HepG2 (cell line): ENCODE data around the gene PMM2. TPM values are rescaled to one million over a fixed set of nuclear protein-coding genes. Genes with fewer than 3 reads are reported as not detected.

ENCODE experiments used
- ADNP ChIP-seq: sonication (generic); formaldehyde crosslinking; IDR thresholded peaks from 2 replicates; pipeline ENCODE4 v1.4.0; 2020; ENCODE audit warnings: missing genetic modification reagents
- CBX1 ChIP-seq: IDR thresholded peaks from one replicate; pipeline ENCODE4 v1.6.1; 2016; ENCODE audit warnings: antibody characterized with exemption, low read depth
- ELF1 ChIP-seq: sonication (generic); formaldehyde crosslinking; IDR thresholded peaks from 2 replicates; pipeline ENCODE4 v1.4.0; 2020; ENCODE audit warnings: missing genetic modification reagents
- FOSL1 ChIP-seq: sonication (generic); formaldehyde crosslinking; IDR thresholded peaks from 2 replicates; pipeline ENCODE4 v1.9.0; 2021; ENCODE audit warnings: missing genetic modification reagents, borderline replicate concordance
- GTF2F1 ChIP-seq: fragments of 150-350 bp; IDR thresholded peaks from 2 replicates; pipeline ENCODE4 v1.6.1; 2014; ENCODE audit warnings: low read length
- HOXA7 ChIP-seq: sonication (generic); formaldehyde crosslinking; IDR thresholded peaks from 2 replicates; pipeline ENCODE4 v1.8.1; 2022; ENCODE audit warnings: mild to moderate bottlenecking, missing genetic modification reagents, moderate library complexity
- IKZF4 ChIP-seq: sonication (generic); formaldehyde crosslinking; IDR thresholded peaks from 2 replicates; pipeline ENCODE4 v1.5.1; 2020; ENCODE audit warnings: borderline replicate concordance, mild to moderate bottlenecking, low read depth, missing genetic modification reagents; ENCODE audit errors: not compliant biosample characterization
- NAIF1 ChIP-seq: sonication (generic); formaldehyde crosslinking; IDR thresholded peaks from 2 replicates; pipeline ENCODE4 v1.5.0; 2020; ENCODE audit warnings: mild to moderate bottlenecking, missing genetic modification reagents, borderline replicate concordance
- NR2F2 ChIP-seq: IDR thresholded peaks from 2 replicates; pipeline ENCODE4 v1.6.1; 2012; ENCODE audit warnings: low read depth, inconsistent platforms, borderline replicate concordance
- PAXIP1 ChIP-seq: sonication (generic); formaldehyde crosslinking; conservative IDR thresholded peaks from 2 replicates; pipeline ENCODE4 v1.4.0; 2020; ENCODE audit warnings: mild to moderate bottlenecking, missing genetic modification reagents, moderate library complexity
- RAD51 ChIP-seq: fragments of 450-650 bp; IDR thresholded peaks from 2 replicates; pipeline ENCODE4 v1.6.1; 2016; ENCODE audit warnings: borderline replicate concordance
- SALL1 ChIP-seq: sonication (generic); formaldehyde crosslinking; IDR thresholded peaks from 2 replicates; pipeline ENCODE4 v1.8.0; 2022; ENCODE audit warnings: mild to moderate bottlenecking, missing genetic modification reagents
- TP53 ChIP-seq: sonication (generic); formaldehyde crosslinking; conservative IDR thresholded peaks from 2 replicates; pipeline ENCODE4 v1.4.0; 2020; ENCODE audit warnings: missing genetic modification reagents
- ZNF205 ChIP-seq: IDR thresholded peaks from 2 replicates; pipeline ENCODE4 v1.6.1; 2018; ENCODE audit warnings: missing biosample characterization, missing genetic modification reagents
- ZNF230 ChIP-seq: sonication (generic); formaldehyde crosslinking; IDR thresholded peaks from 2 replicates; pipeline ENCODE4 v1.4.0; 2020; ENCODE audit warnings: mild to moderate bottlenecking, missing genetic modification reagents
- ZNF558 ChIP-seq: sonication (generic); formaldehyde crosslinking; IDR thresholded peaks from 2 replicates; pipeline ENCODE4 v1.9.0; 2022; ENCODE audit warnings: mild to moderate bottlenecking, missing genetic modification reagents, borderline replicate concordance
- ZNF574 ChIP-seq: sonication (generic); formaldehyde crosslinking; IDR thresholded peaks from 2 replicates; pipeline ENCODE4 v1.4.0; 2020; ENCODE audit warnings: missing genetic modification reagents
- ZNF703 ChIP-seq: sonication (generic); formaldehyde crosslinking; IDR thresholded peaks from 2 replicates; pipeline ENCODE4 v1.5.1; 2020; ENCODE audit warnings: missing genetic modification reagents, mild to moderate bottlenecking, moderate library complexity, borderline replicate concordance
- polyA plus RNA-seq, 8 experiments: library from polyadenylated mRNA; depleted of rRNA in 3 of 8; stranded (reverse) in 7 of 8; unstranded in 1 of 8; fragments of >200 nt; fragmentation: Illumina TruSeq in 4 of 8; extraction: Trizol in 4 of 8; gene quantifications; 2 replicates each; pipeline versions ENCODE4 v1.2.1 to v1.2.3, GENCODE V29; 2011 to 2016; ENCODE audit warnings: low read depth in 4 of 8, missing spikeins in 1 of 8, mixed read lengths in 1 of 8; ENCODE audit not compliant: insufficient read depth in 1 of 8
- total RNA-seq, 5 experiments: library from RNA; depleted of rRNA; stranded (reverse); fragments of >200 nt; fragmentation: Illumina TruSeq; extraction: Trizol; gene quantifications; 2 replicates each; pipeline ENCODE4 v1.2.3, GENCODE V29; 2016; ENCODE audit warnings: low read depth in 1 of 5
- TF ChIP-seq, protein P1 (sequence below): sonication (generic); formaldehyde crosslinking; IDR thresholded peaks from 2 replicates; pipeline ENCODE4 v1.4.0; 2020; ENCODE audit warnings: mild to moderate bottlenecking, missing genetic modification reagents

Gene PMM2
- total and polyA plus RNA-seq, 2 of the 13 experiments (the other 11 are each of a cell fraction or from before 2014, with no cell fraction given), result 52.2 to 93.7 TPM

DNA sequence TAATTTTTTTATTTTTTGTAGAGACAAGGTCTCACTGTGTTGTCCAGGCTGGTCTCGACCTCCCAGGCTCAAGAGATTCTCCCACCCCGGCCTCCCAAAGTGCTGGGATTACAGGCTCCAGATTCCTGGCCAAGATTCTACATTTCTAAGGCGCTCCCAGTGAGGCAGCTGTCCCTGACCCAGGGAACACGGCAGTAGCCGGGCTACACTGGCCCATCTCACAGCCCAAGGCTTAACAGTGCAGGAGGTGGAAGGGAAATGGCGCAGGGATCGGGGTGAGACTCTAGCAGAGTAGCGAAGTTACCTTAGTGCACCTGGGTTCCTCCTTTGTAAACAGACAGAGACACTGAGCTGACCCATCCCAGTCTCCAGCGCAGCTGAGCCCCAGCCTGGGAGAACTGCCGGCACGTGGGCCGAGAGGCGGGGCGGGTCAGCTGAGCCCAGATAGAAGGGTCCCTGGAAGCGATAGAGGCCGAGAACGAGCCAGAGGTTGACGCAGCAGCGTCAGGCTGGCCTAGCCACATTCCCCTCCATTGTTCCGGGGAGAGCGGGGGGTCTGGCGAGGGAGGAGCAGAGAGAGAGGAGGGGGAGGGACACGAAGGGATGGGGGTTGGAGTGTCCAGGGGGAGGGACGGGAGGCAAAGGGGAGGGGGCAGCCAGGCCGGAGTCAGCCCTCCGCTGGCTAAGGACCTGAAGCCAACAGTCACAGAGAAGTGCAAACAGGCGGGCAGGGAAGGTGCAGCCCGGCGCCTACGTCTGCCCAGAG lies 68.7 kb downstream of the PMM2 start (continued):
- TF ChIP-seq PAXIP1 (CRISPR knock-in tag) (peak; percentile 62; the same call in 1 of the 2 replicates), ZNF205 (0 out of 2 replicates have a peak, but pooled peaks have one; percentile 63), FOSL1 (no peak), ADNP (no peak), HOXA7 (CRISPR knock-in tag) (no peak), RAD51 (0 out of 2 replicates have a peak, but pooled peaks have one; percentile 18), TP53 (CRISPR knock-in tag) (no peak), ZNF558 (CRISPR knock-in tag) (peak; percentile 78; the same call in 1 of the 2 replicates), GTF2F1 (no peak), ZNF230 (0 out of 2 replicates have a peak, but pooled peaks have one; percentile 38), ZNF574 (CRISPR knock-in tag) (peak; percentile 79), ZNF703 (CRISPR knock-in tag) (no peak), ELF1 (CRISPR knock-in tag) (peak; percentile 46), NR2F2 (no peak), IKZF4 (no peak), NAIF1 (CRISPR knock-in tag) (no peak; the same call in 1 of the 2 replicates), CBX1 (no peak), SALL1 (peak; percentile 83)
- TF ChIP-seq, protein P1, sequence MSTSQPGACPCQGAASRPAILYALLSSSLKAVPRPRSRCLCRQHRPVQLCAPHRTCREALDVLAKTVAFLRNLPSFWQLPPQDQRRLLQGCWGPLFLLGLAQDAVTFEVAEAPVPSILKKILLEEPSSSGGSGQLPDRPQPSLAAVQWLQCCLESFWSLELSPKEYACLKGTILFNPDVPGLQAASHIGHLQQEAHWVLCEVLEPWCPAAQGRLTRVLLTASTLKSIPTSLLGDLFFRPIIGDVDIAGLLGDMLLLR (CRISPR knock-in tag), result peak; percentile 95; the same call in 1 of the 2 replicates
